SK-N-SH (cell line): Measurements from ENCODE around the gene POLE3. TPM values are rescaled to one million over a fixed set of nuclear protein-coding genes. Genes with fewer than 3 reads are reported as not detected.

Experiments used
- CTCF ChIA-PET: fragments of 300-600, 350-600 bp; formaldehyde crosslinking; extraction: SDS; loops from one replicate; lab custom pipeline; 2021; lab: Yijun Ruan, JAX
- POLR2A ChIA-PET: fragments of 350-600 bp; sonication (Branson Sonifier 250); formaldehyde crosslinking; extraction: SDS; loops from one replicate; lab custom pipeline; 2020; ENCODE audit warnings: antibody characterized with exemption, inconsistent platforms; lab: Yijun Ruan, JAX
- DNase-seq: peaks from one replicate; pipeline ENCODE4 v3.0.0; 2012
- H2AFZ ChIP-seq: fragments of 200-600 bp; sonication (generic); 2 replicates; pipeline ENCODE4 v1.8.1; 2016; ENCODE audit warnings: antibody characterized with exemption, mild to moderate bottlenecking, low read depth
- H3F3A ChIP-seq: fragments of 200-600 bp; sonication (generic); replicated peaks from 2 replicates; pipeline ENCODE3; 2016; ENCODE audit warnings: antibody characterized with exemption, mild to moderate bottlenecking; ENCODE audit not compliant: insufficient read depth
- H3K27ac ChIP-seq, 2 experiments: fragments of 200-500 bp in 1 of 2; fragments of 200-600 bp in 1 of 2; sonication (Bioruptor generic) in 1 of 2; sonication (generic), shearing (Covaris generic) in 1 of 2; 2 replicates each; pipeline versions ENCODE4 v1.5.1 to v1.6.1; 2014 to 2016; ENCODE audit warnings: low read depth in 2 of 2, inconsistent platforms in 1 of 2, low read length in 1 of 2, mild to moderate bottlenecking in 1 of 2, mixed read lengths in 1 of 2
- H3K27me3 ChIP-seq: fragments of 200-600 bp; sonication (generic), shearing (Covaris generic); 2 replicates; pipeline ENCODE4 v1.6.1; 2016; ENCODE audit warnings: mixed run types; ENCODE audit not compliant: insufficient read depth
- H3K36me3 ChIP-seq, 2 experiments: fragments of 200-500 bp in 1 of 2; fragments of 200-600 bp in 1 of 2; sonication (Bioruptor generic) in 1 of 2; sonication (generic) in 1 of 2; replicated peaks in 1 of 2; 2 replicates each; pipeline versions ENCODE3 to v1.5.1; 2014 to 2016; ENCODE audit warnings: low read length in 1 of 2, mild to moderate bottlenecking in 1 of 2; ENCODE audit not compliant: insufficient read depth in 2 of 2, control insufficient read depth in 1 of 2
- H3K4me1 ChIP-seq, 2 experiments: fragments of 200-500 bp in 1 of 2; fragments of 200-600 bp in 1 of 2; sonication (Bioruptor generic) in 1 of 2; sonication (generic), shearing (Covaris generic) in 1 of 2; 2 replicates each; pipeline versions ENCODE4 v1.5.1 to v1.6.1; 2014 to 2016; ENCODE audit warnings: low read depth in 1 of 2, low read length in 1 of 2, mixed run types in 1 of 2; ENCODE audit not compliant: insufficient read depth in 2 of 2, control insufficient read depth in 1 of 2
- H3K4me2 ChIP-seq: fragments of 200-600 bp; sonication (generic), shearing (Covaris generic); 2 replicates; pipeline ENCODE4 v1.6.1; 2017; ENCODE audit warnings: mixed run types
- H3K4me3 ChIP-seq, 2 experiments: fragments of 200-500 bp in 1 of 2; fragments of 200-600 bp in 1 of 2; sonication (Bioruptor generic) in 1 of 2; sonication (generic), shearing (Covaris generic) in 1 of 2; 2 replicates each; pipeline versions ENCODE4 v1.5.1 to v1.8.1; 2014 to 2016; ENCODE audit warnings: low read depth in 2 of 2, inconsistent platforms in 1 of 2, low read length in 1 of 2, mild to moderate bottlenecking in 1 of 2, mixed read lengths in 1 of 2, moderate library complexity in 1 of 2
- H3K79me2 ChIP-seq: fragments of 200-600 bp; sonication (generic); 2 replicates; pipeline ENCODE4 v1.8.1; 2017; ENCODE audit warnings: mild to moderate bottlenecking; ENCODE audit not compliant: insufficient read depth
- H3K9ac ChIP-seq: fragments of 200-600 bp; sonication (generic); 2 replicates; pipeline ENCODE4 v1.6.1; 2017; ENCODE audit warnings: mixed run types
- H3K9me2 ChIP-seq: fragments of 200-600 bp; sonication (generic); 2 replicates; pipeline ENCODE4 v1.6.1; 2017; ENCODE audit warnings: mixed run types
- H3K9me3 ChIP-seq: fragments of 200-600 bp; sonication (generic); 2 replicates; pipeline ENCODE4 v1.6.1; 2017; ENCODE audit warnings: mixed run types, mild to moderate bottlenecking, moderate library complexity
- H4K20me1 ChIP-seq: fragments of 200-600 bp; sonication (generic); 2 replicates; pipeline ENCODE4 v1.6.1; 2017; ENCODE audit warnings: mild to moderate bottlenecking, mixed run types; ENCODE audit not compliant: insufficient read depth
- GABPA ChIP-seq: IDR thresholded peaks from 2 replicates; pipeline ENCODE4 v1.4.0; 2012; ENCODE audit warnings: low read depth, mild to moderate bottlenecking
- GATA2 ChIP-seq: sonication (generic); formaldehyde crosslinking; IDR thresholded peaks from 2 replicates; pipeline ENCODE4 v1.5.0; 2020; ENCODE audit warnings: mild to moderate bottlenecking, missing genetic modification reagents
- MXI1 ChIP-seq: IDR thresholded peaks from 2 replicates; pipeline ENCODE4 v1.6.1; 2012; ENCODE audit warnings: mild to moderate bottlenecking, low read depth, low read length, improper control_type of control experiment
- NRF1 ChIP-seq: IDR thresholded peaks from 2 replicates; pipeline ENCODE4 v1.6.1; 2012; ENCODE audit warnings: low read depth, mild to moderate bottlenecking, low read length
- POLR2AphosphoS5 ChIP-seq: IDR thresholded peaks from 2 replicates; pipeline ENCODE4 v1.6.1; 2012; ENCODE audit warnings: low read depth, low read length
- RAD21 ChIP-seq: IDR thresholded peaks from 2 replicates; pipeline ENCODE4 v1.6.1; 2012; ENCODE audit warnings: mild to moderate bottlenecking, low read length
- RXRA ChIP-seq: IDR thresholded peaks from 2 replicates; pipeline ENCODE4 v1.4.0; 2012; ENCODE audit warnings: low read depth, mild to moderate bottlenecking, borderline replicate concordance
- SIN3A ChIP-seq: IDR thresholded peaks from 2 replicates; pipeline ENCODE4 v1.6.1; 2012; ENCODE audit warnings: low read depth, mild to moderate bottlenecking, low read length, moderate library complexity, borderline replicate concordance
- USF2 ChIP-seq: fragments of 150-350 bp; IDR thresholded peaks from 2 replicates; pipeline ENCODE4 v1.6.1; 2017; ENCODE audit warnings: antibody characterized with exemption, low read length, low read depth, borderline replicate concordance
- ZBTB33 ChIP-seq: IDR thresholded peaks from 2 replicates; pipeline ENCODE4 v1.4.0; 2012; ENCODE audit warnings: low read depth, borderline replicate concordance
- WGBS: methylation state at CpG from one replicate; pipeline ENCODE4 v1.1.6; 2017; ENCODE audit warnings: low lambda C conversion rate; 5-methylcytosine and 5-hydroxymethylcytosine counted together
- polyA plus RNA-seq, 3 experiments: library from polyadenylated mRNA; depleted of rRNA; stranded (reverse); fragments of >200 nt; gene quantifications; 2 replicates each; pipeline ENCODE4 v1.2.3, GENCODE V29; 2012
- TF ChIP-seq, protein P1 (sequence below): IDR thresholded peaks from 2 replicates; pipeline ENCODE4; 2012

POLE3 gene
- polyA plus RNA-seq, 1 of the 3 experiments (the other 2 are of a cell fraction), result 40.1 TPM

GRCh38 chr9:113388833-113389232, 21.6 kb downstream of the POLE3 start:
- H3K4me3 ChIP-seq, result no peak overlapping the region
- POLR2A ChIA-PET, result no interaction called here
- peaks cover 4 to 18% of the 10 kb centered on the region in 2 experiments for H3K36me3 ChIP-seq
- no peak overlapping the region for H3K27ac ChIP-seq
- H3K27me3 ChIP-seq, result no peaks in the 10 kb centered on the region
- no peak overlapping the region for H3K4me2 ChIP-seq
- no peaks in the 10 kb centered on the region for H3K9me3 ChIP-seq
- H3K79me2 ChIP-seq, result no peaks in the 10 kb centered on the region
- H3K4me1 ChIP-seq, result no peaks in the 10 kb centered on the region
- TF ChIP-seq GABPA (no peak), USF2 (no peak), GATA2 (CRISPR knock-in tag) (no peak)
- DNase-seq, result no peak
- no peak overlapping the region for H3K9ac ChIP-seq
- H3F3A ChIP-seq, result no peaks in the 10 kb centered on the region
- 97% methylated on average over 11 of the region's 13 CpGs for WGBS
- CTCF ChIA-PET, result interaction anchor here (1.0 kb wide), 1 partner anchor 266 kb away, joined by 3 read pairs; no protein-coding TSS in a partner anchor
- H3K9me2 ChIP-seq, result no peaks in the 10 kb centered on the region
- H2AFZ ChIP-seq, result no peak overlapping the region
- no peaks in the 10 kb centered on the region for H4K20me1 ChIP-seq

- 94% methylated on average over 8 of the region's 9 CpGs for WGBS
- ChIA-PET POLR2A (interaction anchor here (0.6 kb wide), 1 partner anchor 142 kb away, joined by 3 read pairs; no protein-coding TSS in a partner anchor), CTCF (interaction anchor here (0.7 to 1.0 kb wide), 2 partner anchors 204 to 267 kb away, joined by 3 read pairs; no protein-coding TSS in a partner anchor)
Measured at GRCh38 chr9:113387560-113388230, 22.8 kb downstream of the POLE3 start.

More at GRCh38 chr9:113387560-113388230, 22.8 kb downstream of the POLE3 start:
- no peak overlapping the region for H3K9ac ChIP-seq
- H3K27me3 ChIP-seq, result no peaks in the 10 kb centered on the region
- no peak overlapping the region for H3K27ac ChIP-seq
- H3K9me2 ChIP-seq, result no peaks in the 10 kb centered on the region
- no peaks in the 10 kb centered on the region for H4K20me1 ChIP-seq
- peaks cover 4 to 18% of the 10 kb centered on the region in 2 experiments for H3K36me3 ChIP-seq
- H3F3A ChIP-seq, result no peaks in the 10 kb centered on the region
- H3K4me2 ChIP-seq, result no peak overlapping the region
- H3K4me1 ChIP-seq, result no peaks in the 10 kb centered on the region
- no peaks in the 10 kb centered on the region for H3K9me3 ChIP-seq
- H3K4me3 ChIP-seq, result no peak overlapping the region
- H3K79me2 ChIP-seq, result no peaks in the 10 kb centered on the region
- H2AFZ ChIP-seq, result no peak overlapping the region
- DNase-seq, result no peak
- TF ChIP-seq SIN3A (no peak), RAD21 (no peak), ZBTB33 (no peak), RXRA (no peak), NRF1 (no peak), GATA2 (CRISPR knock-in tag) (no peak), POLR2AphosphoS5 (no peak), MXI1 (no peak)
- TF ChIP-seq, protein P1, sequence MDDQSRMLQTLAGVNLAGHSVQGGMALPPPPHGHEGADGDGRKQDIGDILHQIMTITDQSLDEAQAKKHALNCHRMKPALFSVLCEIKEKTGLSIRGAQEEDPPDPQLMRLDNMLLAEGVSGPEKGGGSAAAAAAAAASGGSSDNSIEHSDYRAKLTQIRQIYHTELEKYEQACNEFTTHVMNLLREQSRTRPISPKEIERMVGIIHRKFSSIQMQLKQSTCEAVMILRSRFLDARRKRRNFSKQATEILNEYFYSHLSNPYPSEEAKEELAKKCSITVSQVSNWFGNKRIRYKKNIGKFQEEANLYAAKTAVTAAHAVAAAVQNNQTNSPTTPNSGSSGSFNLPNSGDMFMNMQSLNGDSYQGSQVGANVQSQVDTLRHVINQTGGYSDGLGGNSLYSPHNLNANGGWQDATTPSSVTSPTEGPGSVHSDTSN, result no peak
